Heart left ventricle (tissue), 13 donors: ENCODE results near the gene GJC3.

Experiments used
- POLR2A ChIP-seq, 2 donors: fragments of 450-650 bp; IDR thresholded peaks; one replicate each; pipeline ENCODE4 v1.6.1; 2017; ENCODE audit warnings: antibody characterized with exemption in 2 of 2, mild to moderate bottlenecking in 2 of 2, moderate library complexity in 2 of 2
- TF ChIP-seq, protein P1 (sequence below), 12 donors: fragments of 200-600 bp; sonication (generic) in 4 of 12; IDR thresholded peaks; one replicate each; pipeline versions ENCODE4 v1.5.0 to v1.8.0; 2018 to 2022; ENCODE audit warnings: antibody characterized with exemption in 12 of 12, mild to moderate bottlenecking in 5 of 12
- donor health status: ischemic (EF 13 %, LVEDD 7.1; RV severe dilation, severe dysfunction).
- donor health status: DM: no; HTN: yes; CAD: no.
- donor health status: DM: no; HTN: no; CAD: no.
- donor health status: ischemic (EF 25% LVEDD 6.9; RV normal size, moderate dysfunction).
- donor health status: ischemic (EF 25% LVEDD 5.7; RV mildly dilated, moderate dysfunction).
- donor health status: ischemic (EF 35%, LVEDD 5.7; RV mildly dilated, moderate dysfunction).
- donor health status: nonischemic (EF 11% LVEDD 7.7; RV severe dilation, severe dysfunction).
- donor health status: DM: yes; HTN: yes; CAD: no.
- donor health status: PGD.
- donor health status: ischemic (EF 29% LVEDD 5.4; RV normal size, mild dysfunction).
- donor health status: nonischemic (EF 23%, LVEDD 6.1; RV moderate dilation, normal function).

DNA sequence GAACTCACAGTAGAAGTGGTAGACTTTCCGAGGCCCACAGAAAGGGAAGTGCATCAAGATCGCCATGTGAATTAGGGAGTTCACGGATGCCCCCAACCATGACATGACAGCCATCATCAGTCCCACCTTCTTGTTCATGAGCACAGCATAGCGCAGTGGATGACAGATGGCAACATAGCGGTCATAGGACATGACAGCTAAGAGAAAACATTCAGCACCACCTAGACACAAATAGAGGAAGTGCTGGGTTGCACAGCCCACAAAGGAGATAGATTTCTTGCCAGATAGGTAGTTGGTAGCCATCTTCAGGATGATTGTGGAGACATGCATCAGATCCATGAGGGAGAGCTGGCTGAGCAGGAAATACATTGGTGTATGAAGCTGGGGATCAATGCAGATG lies 52.9 kb downstream of the GJC3 start:
- TF ChIP-seq, protein P1, sequence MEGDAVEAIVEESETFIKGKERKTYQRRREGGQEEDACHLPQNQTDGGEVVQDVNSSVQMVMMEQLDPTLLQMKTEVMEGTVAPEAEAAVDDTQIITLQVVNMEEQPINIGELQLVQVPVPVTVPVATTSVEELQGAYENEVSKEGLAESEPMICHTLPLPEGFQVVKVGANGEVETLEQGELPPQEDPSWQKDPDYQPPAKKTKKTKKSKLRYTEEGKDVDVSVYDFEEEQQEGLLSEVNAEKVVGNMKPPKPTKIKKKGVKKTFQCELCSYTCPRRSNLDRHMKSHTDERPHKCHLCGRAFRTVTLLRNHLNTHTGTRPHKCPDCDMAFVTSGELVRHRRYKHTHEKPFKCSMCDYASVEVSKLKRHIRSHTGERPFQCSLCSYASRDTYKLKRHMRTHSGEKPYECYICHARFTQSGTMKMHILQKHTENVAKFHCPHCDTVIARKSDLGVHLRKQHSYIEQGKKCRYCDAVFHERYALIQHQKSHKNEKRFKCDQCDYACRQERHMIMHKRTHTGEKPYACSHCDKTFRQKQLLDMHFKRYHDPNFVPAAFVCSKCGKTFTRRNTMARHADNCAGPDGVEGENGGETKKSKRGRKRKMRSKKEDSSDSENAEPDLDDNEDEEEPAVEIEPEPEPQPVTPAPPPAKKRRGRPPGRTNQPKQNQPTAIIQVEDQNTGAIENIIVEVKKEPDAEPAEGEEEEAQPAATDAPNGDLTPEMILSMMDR (IDR thresholded peaks at IDR 0.05), result no peak
- no peak for TF ChIP-seq POLR2A (IDR thresholded peaks at IDR 0.05)
